K562 (cell line): ENCODE results near the gene RCBTB1. TPM values are rescaled to one million over a fixed set of nuclear protein-coding genes. Genes with fewer than 3 reads are reported as not detected.

ENCODE experiments used
- ATAC-seq: fragments of 200-7000 bp; cut with Tn5 transposase; 3 replicates; pipeline ENCODE4 v1.9.1; 2020; ENCODE audit warnings: moderate library complexity
- BruUV-seq: library from RNA; stranded (reverse); fragments of 400-500 nt; replicated peaks from 2 replicates; lab custom pipeline; 2021; lab: Mats Ljungman, UMichigan
- CTCF ChIA-PET: fragments of 300-600 bp; formaldehyde crosslinking; extraction: SDS; loops from one replicate; lab custom pipeline; 2021; ENCODE audit warnings: low intra/inter-chr PET ratio; lab: Yijun Ruan, JAX
- POLR2A ChIA-PET: fragments of 300-600, 350-650 bp; sonication (Branson Sonifier 250); formaldehyde crosslinking; extraction: SDS; loops from one replicate; lab custom pipeline; 2021; ENCODE audit warnings: antibody characterized with exemption, inconsistent platforms; lab: Yijun Ruan, JAX
- DNase-seq, 4 experiments: peaks; one replicate each; pipeline versions ENCODE4 v3.0.0 to v3.0.0-alpha.2; 2011 to 2018; ENCODE audit warnings: low spot score in 3 of 4, mixed read lengths in 3 of 4; ENCODE audit errors: extremely low read depth in 1 of 4
- FAIRE-seq: peaks from 2 replicates; lab custom pipeline; 2011; peaks lifted over from hg19 to GRCh38; lab: Jason Lieb, UNC
- H2AFZ ChIP-seq: 2 replicates; pipeline ENCODE4 v1.6.0; 2011; ENCODE audit warnings: low read depth, low read length, control low read depth, inconsistent platforms
- H3K27ac ChIP-seq: fragments of 200-600 bp; 3 replicates; pipeline ENCODE4 v1.8.0; 2011; ENCODE audit warnings: low read depth, mild to moderate bottlenecking, control low read depth, inconsistent platforms, low read length, moderate library complexity, mixed read lengths; ENCODE audit errors: extremely low read depth
- H3K27me3 ChIP-seq, 2 experiments: fragments of 300-600 bp in 1 of 2; 2 replicates in 1 of 2; 3 replicates in 1 of 2; pipeline versions ENCODE4 v1.6.0 to v1.8.0; 2011; ENCODE audit warnings: inconsistent platforms in 2 of 2, low read length in 2 of 2, mild to moderate bottlenecking in 1 of 2, mixed read lengths in 1 of 2, moderate library complexity in 1 of 2; ENCODE audit not compliant: control insufficient read depth in 2 of 2, insufficient read depth in 2 of 2
- H3K36me3 ChIP-seq: fragments of 300-600 bp; 3 replicates; pipeline ENCODE4 v1.8.0; 2011; ENCODE audit warnings: mild to moderate bottlenecking, low read length, inconsistent platforms; ENCODE audit not compliant: control insufficient read depth, insufficient read depth
- H3K4me1 ChIP-seq, 2 experiments: fragments of 200-600 bp in 1 of 2; replicated peaks in 1 of 2; 2 replicates in 1 of 2; 3 replicates in 1 of 2; pipeline versions ENCODE4 v1.5.1 to v1.8.0; 2011; ENCODE audit warnings: inconsistent platforms in 2 of 2, low read length in 2 of 2, mild to moderate bottlenecking in 1 of 2, mixed read lengths in 1 of 2, moderate library complexity in 1 of 2; ENCODE audit not compliant: control insufficient read depth in 2 of 2, insufficient read depth in 2 of 2
- H3K4me2 ChIP-seq: 2 replicates; pipeline ENCODE4 v1.6.1; 2011; ENCODE audit warnings: low read length, control low read depth, inconsistent platforms, mixed read lengths; ENCODE audit not compliant: insufficient read depth
- H3K4me3 ChIP-seq: fragments of 200-600 bp; sonication (generic), shearing (Covaris generic); 2 replicates; pipeline ENCODE4 v1.5.1; 2016; ENCODE audit warnings: control low read depth, inconsistent platforms
- H3K79me2 ChIP-seq: fragments of 200-600 bp; 3 replicates; pipeline ENCODE4 v1.8.0; 2011; ENCODE audit warnings: low read length, inconsistent platforms; ENCODE audit not compliant: control insufficient read depth, insufficient read depth
- H3K9ac ChIP-seq, 2 experiments: 2 replicates each; pipeline versions ENCODE4 v1.6.0 to v1.6.1; 2011; ENCODE audit warnings: low read depth in 2 of 2, low read length in 2 of 2, control low read depth in 1 of 2, inconsistent platforms in 1 of 2, mild to moderate bottlenecking in 1 of 2, mixed read lengths in 1 of 2; ENCODE audit not compliant: insufficient read depth in 1 of 2
- H3K9me1 ChIP-seq: one replicate; pipeline ENCODE4 v1.6.0; 2011; ENCODE audit warnings: inconsistent platforms, mild to moderate bottlenecking, low read length, moderate library complexity; ENCODE audit not compliant: control insufficient read depth, insufficient read depth
- H3K9me3 ChIP-seq: replicated peaks from 2 replicates; pipeline ENCODE4 v1.5.1; 2011; ENCODE audit warnings: low read depth, low read length, inconsistent platforms; ENCODE audit not compliant: control insufficient read depth, insufficient read depth
- H4K20me1 ChIP-seq: replicated peaks from 2 replicates; pipeline ENCODE4 v1.6.1; 2011; ENCODE audit warnings: low read length, inconsistent platforms, mixed read lengths; ENCODE audit not compliant: control insufficient read depth, insufficient read depth
- DMBX1 ChIP-seq: fragments of 250-450 bp; sonication (Bioruptor Pico); IDR thresholded peaks from 2 replicates; pipeline ENCODE4 v1.8.0; 2022; ENCODE audit warnings: inconsistent platforms, mild to moderate bottlenecking, moderate library complexity, borderline replicate concordance
- FOS ChIP-seq: IDR thresholded peaks from 3 replicates; pipeline ENCODE4 v1.6.1; 2011; ENCODE audit not compliant: insufficient read length; ENCODE audit errors: extremely low read depth
- MEF2A ChIP-seq: IDR thresholded peaks from 2 replicates; pipeline ENCODE4 v1.6.1; 2011; ENCODE audit warnings: low read depth, mild to moderate bottlenecking, low read length, moderate library complexity; ENCODE audit not compliant: control insufficient read depth
- NONO ChIP-seq, 2 experiments: fragments of 200-400 bp in 1 of 2; fragments of 450-650 bp in 1 of 2; formaldehyde crosslinking in 1 of 2; IDR thresholded peaks; 2 replicates each; pipeline ENCODE4 v1.6.1; 2017; ENCODE audit warnings: low read depth in 2 of 2, mild to moderate bottlenecking in 2 of 2, moderate library complexity in 2 of 2, low read length in 1 of 2
- POLR3G ChIP-seq: IDR thresholded peaks from 2 replicates; pipeline ENCODE4 v1.6.1; 2011; ENCODE audit not compliant: insufficient read length, insufficient replicate concordance; ENCODE audit errors: extremely low read depth
- RBM15 ChIP-seq: fragments of 200-400 bp; formaldehyde crosslinking; IDR thresholded peaks from 2 replicates; pipeline ENCODE4 v1.6.1; 2018; ENCODE audit warnings: mild to moderate bottlenecking, low read length, moderate library complexity; ENCODE audit not compliant: insufficient read depth
- SOX6 ChIP-seq: fragments of 450-650 bp; IDR thresholded peaks from 2 replicates; pipeline ENCODE4 v1.6.1; 2014; ENCODE audit warnings: mild to moderate bottlenecking
- ZEB2 ChIP-seq: fragments of 450-650 bp; IDR thresholded peaks from 2 replicates; pipeline ENCODE4 v1.6.1; 2016
- ZNF253 ChIP-seq: fragments of 250-450 bp; sonication (Bioruptor Pico); conservative IDR thresholded peaks from 2 replicates; pipeline ENCODE4 v1.6.1; 2021; ENCODE audit warnings: mild to moderate bottlenecking
- WGBS: fragments of 100-300 bp; shearing (Covaris generic); methylation state at CpG from one replicate; pipeline ENCODE4 v1.1.6; 2016; ENCODE audit warnings: low coverage, mixed read lengths; ENCODE audit not compliant: insufficient coverage; ENCODE audit errors: missing lambda C conversion rate; 5-methylcytosine and 5-hydroxymethylcytosine counted together
- in situ Hi-C: fragments of 300-500 bp; cut with MboI; formaldehyde crosslinking; loops from 4 replicates; pipeline ENCODE4 v1.15.0; 2018; ENCODE audit warnings: inconsistent platforms, mixed read lengths
- intact Hi-C: fragments of 100-400 bp; cut with micrococcal nuclease; formaldehyde crosslinking; loops from 2 replicates; pipeline ENCODE4 v1.14.2; 2022
- polyA plus RNA-seq, 8 experiments: library from polyadenylated mRNA; depleted of rRNA in 4 of 8; stranded (reverse) in 5 of 8; unstranded in 3 of 8; fragments of >200 nt; fragmentation: Nextera tagmentation in 2 of 8; fragmentation: Illumina TruSeq in 1 of 8; extraction: Ambion mirVana in 2 of 8; extraction: Trizol in 1 of 8; gene quantifications; 2 replicates each; pipeline versions ENCODE4 v1.2.1 to v1.2.3, GENCODE V29; 2011 to 2014; ENCODE audit warnings: inconsistent platforms in 1 of 8, missing spikeins in 1 of 8
- total RNA-seq, 7 experiments: library from RNA; depleted of rRNA in 6 of 7; stranded (reverse); fragments of >200 nt in 6 of 7; fragmentation: Illumina TruSeq in 2 of 7; extraction: Trizol in 2 of 7; gene quantifications; 2 replicates each; pipeline versions ENCODE4 v1.2.1 to v1.2.3, GENCODE V29; 2011 to 2021; ENCODE audit warnings: low replicate concordance in 1 of 7
- TF ChIP-seq, protein P1 (sequence below): sonication (generic); formaldehyde crosslinking; IDR thresholded peaks from 2 replicates; pipeline ENCODE4 v1.8.0; 2023; ENCODE audit warnings: mild to moderate bottlenecking, missing genetic modification reagents
- TF ChIP-seq, protein P2 (sequence below), 2 experiments: IDR thresholded peaks; 2 replicates each; pipeline ENCODE4 v1.6.1; 2012; ENCODE audit warnings: improper control_type of control experiment in 2 of 2, low read depth in 2 of 2, low read length in 2 of 2, borderline replicate concordance in 1 of 2
- TF ChIP-seq, protein P3 (sequence below): sonication (generic); formaldehyde crosslinking; IDR thresholded peaks from 2 replicates; pipeline ENCODE4 v1.5.0; 2020; ENCODE audit warnings: missing genetic modification reagents
- TF ChIP-seq, protein P4 (sequence below), 2 experiments: fragments of 450-650 bp; IDR thresholded peaks; 2 replicates each; pipeline ENCODE4 v1.6.1; 2016
- TF ChIP-seq, protein P5 (sequence below): sonication (generic); formaldehyde crosslinking; IDR thresholded peaks from 2 replicates; pipeline ENCODE4 v1.8.0; 2022; ENCODE audit warnings: mild to moderate bottlenecking, missing genetic modification reagents
- TF ChIP-seq, protein P6 (sequence below): sonication (generic); formaldehyde crosslinking; IDR thresholded peaks from 2 replicates; pipeline ENCODE4 v1.8.1; 2022; ENCODE audit warnings: missing genetic modification reagents

The RCBTB1 gene
- total and polyA plus RNA-seq, 9 of the 15 experiments (the other 6 are each of a cell fraction or from before 2014, with no cell fraction given), result 4.0 to 11.3 (median 8.4) TPM

DNA sequence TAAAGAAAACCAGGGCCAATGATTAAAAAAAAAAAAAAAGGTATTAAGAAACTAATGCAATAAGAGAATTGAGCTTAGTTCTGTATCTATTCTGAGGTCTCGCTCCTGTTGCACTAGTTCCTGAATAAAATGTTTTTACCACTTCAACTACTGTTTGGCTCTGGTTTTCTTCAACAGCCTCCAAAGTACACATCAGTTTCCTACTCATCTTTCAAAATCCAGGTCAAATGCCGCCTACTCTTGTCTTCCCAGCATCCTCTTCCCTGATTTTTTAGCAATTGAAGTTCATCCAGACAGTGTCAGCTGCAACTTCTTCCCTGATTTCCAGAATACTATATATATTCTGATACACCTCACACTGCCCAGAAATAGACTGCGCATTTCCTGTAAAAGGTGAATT lies 1.4 kb upstream of the RCBTB1 start:
- no TSS peak for BruUV-seq
- Histone ChIP-seq H3K79me2 (peaks cover 11% of the 10 kb centered on the region; the same call in 2 of the 3 replicates), H3K4me2 (no peak overlapping the region), H3K4me3 (no peak overlapping the region), H4K20me1 (no peaks in the 10 kb centered on the region), H3K9me3 (no peaks in the 10 kb centered on the region), H3K9me1 (no peaks in the 10 kb centered on the region), H3K36me3 (no peaks in the 10 kb centered on the region), H3K4me1 (peaks cover 7 to 13% of the 10 kb centered on the region in 2 experiments; a peak in 4 of 5 replicates), H3K27ac (no peak overlapping the region), H3K27me3 (no peaks in the 10 kb centered on the region), H2AFZ (peak overlapping the region; percentile 61; the same call in 1 of the 2 replicates), H3K9ac (no peak overlapping the region)
- no peak for FAIRE-seq
- intact Hi-C loops (no loop called here), in situ Hi-C loops (no loop called here)
- no peak for DNase-seq
- POLR2A ChIA-PET, result interaction anchor here (1.2 kb wide), 1 partner anchor 24 kb away, joined by 4 read pairs; no protein-coding TSS in a partner anchor
- no peak for ATAC-seq
- WGBS, result 85% methylated on average over 2 of the region's 3 CpGs
- CTCF ChIA-PET, result no interaction called here
- TF ChIP-seq, protein P1, sequence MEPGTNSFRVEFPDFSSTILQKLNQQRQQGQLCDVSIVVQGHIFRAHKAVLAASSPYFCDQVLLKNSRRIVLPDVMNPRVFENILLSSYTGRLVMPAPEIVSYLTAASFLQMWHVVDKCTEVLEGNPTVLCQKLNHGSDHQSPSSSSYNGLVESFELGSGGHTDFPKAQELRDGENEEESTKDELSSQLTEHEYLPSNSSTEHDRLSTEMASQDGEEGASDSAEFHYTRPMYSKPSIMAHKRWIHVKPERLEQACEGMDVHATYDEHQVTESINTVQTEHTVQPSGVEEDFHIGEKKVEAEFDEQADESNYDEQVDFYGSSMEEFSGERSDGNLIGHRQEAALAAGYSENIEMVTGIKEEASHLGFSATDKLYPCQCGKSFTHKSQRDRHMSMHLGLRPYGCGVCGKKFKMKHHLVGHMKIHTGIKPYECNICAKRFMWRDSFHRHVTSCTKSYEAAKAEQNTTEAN (CRISPR knock-in tag), result no peak
- TF ChIP-seq ZEB2 (no peak), MEF2A (no peak), POLR3G (no peak), RBM15 (no peak), ZNF253 (no peak), FOS (no peak), SOX6 (no peak), DMBX1 (CRISPR knock-in tag) (no peak), NONO (IDR thresholded peaks at IDR 0.05; ENCODE audit: low read depth in 2 of 2, low read length in 1 of 2) (no peak)
- TF ChIP-seq, protein P2, sequence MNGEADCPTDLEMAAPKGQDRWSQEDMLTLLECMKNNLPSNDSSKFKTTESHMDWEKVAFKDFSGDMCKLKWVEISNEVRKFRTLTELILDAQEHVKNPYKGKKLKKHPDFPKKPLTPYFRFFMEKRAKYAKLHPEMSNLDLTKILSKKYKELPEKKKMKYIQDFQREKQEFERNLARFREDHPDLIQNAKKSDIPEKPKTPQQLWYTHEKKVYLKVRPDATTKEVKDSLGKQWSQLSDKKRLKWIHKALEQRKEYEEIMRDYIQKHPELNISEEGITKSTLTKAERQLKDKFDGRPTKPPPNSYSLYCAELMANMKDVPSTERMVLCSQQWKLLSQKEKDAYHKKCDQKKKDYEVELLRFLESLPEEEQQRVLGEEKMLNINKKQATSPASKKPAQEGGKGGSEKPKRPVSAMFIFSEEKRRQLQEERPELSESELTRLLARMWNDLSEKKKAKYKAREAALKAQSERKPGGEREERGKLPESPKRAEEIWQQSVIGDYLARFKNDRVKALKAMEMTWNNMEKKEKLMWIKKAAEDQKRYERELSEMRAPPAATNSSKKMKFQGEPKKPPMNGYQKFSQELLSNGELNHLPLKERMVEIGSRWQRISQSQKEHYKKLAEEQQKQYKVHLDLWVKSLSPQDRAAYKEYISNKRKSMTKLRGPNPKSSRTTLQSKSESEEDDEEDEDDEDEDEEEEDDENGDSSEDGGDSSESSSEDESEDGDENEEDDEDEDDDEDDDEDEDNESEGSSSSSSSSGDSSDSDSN (IDR thresholded peaks at IDR 0.05; ENCODE audit: borderline replicate concordance in 1 of 2, low read depth in 2 of 2, low read length in 2 of 2), result no peak
- TF ChIP-seq, protein P3, sequence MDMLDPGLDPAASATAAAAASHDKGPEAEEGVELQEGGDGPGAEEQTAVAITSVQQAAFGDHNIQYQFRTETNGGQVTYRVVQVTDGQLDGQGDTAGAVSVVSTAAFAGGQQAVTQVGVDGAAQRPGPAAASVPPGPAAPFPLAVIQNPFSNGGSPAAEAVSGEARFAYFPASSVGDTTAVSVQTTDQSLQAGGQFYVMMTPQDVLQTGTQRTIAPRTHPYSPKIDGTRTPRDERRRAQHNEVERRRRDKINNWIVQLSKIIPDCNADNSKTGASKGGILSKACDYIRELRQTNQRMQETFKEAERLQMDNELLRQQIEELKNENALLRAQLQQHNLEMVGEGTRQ (CRISPR knock-in tag), result no peak
- TF ChIP-seq, protein P4, sequence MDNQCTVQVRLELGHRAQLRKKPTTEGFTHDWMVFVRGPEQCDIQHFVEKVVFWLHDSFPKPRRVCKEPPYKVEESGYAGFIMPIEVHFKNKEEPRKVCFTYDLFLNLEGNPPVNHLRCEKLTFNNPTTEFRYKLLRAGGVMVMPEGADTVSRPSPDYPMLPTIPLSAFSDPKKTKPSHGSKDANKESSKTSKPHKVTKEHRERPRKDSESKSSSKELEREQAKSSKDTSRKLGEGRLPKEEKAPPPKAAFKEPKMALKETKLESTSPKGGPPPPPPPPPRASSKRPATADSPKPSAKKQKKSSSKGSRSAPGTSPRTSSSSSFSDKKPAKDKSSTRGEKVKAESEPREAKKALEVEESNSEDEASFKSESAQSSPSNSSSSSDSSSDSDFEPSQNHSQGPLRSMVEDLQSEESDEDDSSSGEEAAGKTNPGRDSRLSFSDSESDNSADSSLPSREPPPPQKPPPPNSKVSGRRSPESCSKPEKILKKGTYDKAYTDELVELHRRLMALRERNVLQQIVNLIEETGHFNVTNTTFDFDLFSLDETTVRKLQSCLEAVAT (IDR thresholded peaks at IDR 0.05), result no peak
- TF ChIP-seq, protein P5, sequence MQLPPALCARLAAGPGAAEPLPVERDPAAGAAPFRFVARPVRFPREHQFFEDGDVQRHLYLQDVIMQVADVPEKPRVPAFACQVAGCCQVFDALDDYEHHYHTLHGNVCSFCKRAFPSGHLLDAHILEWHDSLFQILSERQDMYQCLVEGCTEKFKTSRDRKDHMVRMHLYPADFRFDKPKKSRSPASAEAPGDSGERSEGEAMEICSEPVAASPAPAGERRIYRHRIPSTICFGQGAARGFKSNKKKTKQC (CRISPR knock-in tag), result no peak
- TF ChIP-seq, protein P6, sequence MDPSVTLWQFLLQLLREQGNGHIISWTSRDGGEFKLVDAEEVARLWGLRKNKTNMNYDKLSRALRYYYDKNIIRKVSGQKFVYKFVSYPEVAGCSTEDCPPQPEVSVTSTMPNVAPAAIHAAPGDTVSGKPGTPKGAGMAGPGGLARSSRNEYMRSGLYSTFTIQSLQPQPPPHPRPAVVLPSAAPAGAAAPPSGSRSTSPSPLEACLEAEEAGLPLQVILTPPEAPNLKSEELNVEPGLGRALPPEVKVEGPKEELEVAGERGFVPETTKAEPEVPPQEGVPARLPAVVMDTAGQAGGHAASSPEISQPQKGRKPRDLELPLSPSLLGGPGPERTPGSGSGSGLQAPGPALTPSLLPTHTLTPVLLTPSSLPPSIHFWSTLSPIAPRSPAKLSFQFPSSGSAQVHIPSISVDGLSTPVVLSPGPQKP (CRISPR knock-in tag), result no peak
